Posterior vena cava (tissue), 2 donors: ENCODE data around the gene CCDC63. TPM values are rescaled to one million over a fixed set of nuclear protein-coding genes. Genes with fewer than 3 reads are reported as not detected.
"Not testable (repeated sequence)": the region's sequence is repeated elsewhere in the genome, so short reads cannot be mapped to it uniquely, and the experiment has no call there.

ENCODE experiments used
- DNase-seq: peaks from one replicate; pipeline ENCODE4 v3.0.0-alpha.2; 2020; ENCODE audit warnings: low spot score
- intact Hi-C, 2 donors: fragments of 100-400 bp; cut with DNase I; formaldehyde crosslinking; loops; one replicate each; pipeline versions ENCODE4 v1.14.1 to v1.14.2; 2022 to 2023
- total RNA-seq, 2 donors: library from RNA; stranded (reverse); fragmentation: NEBNext Ultra II Directional; extraction: Animal tissue kit (Norgen Biotek cat#: 25700); gene quantifications; one replicate each; pipeline ENCODE4 v1.2.1, GENCODE V29; 2021
- donor health status: DM: yes; HTN: yes; CAD: no.
- donor health status: DM: yes; HTN: yes; CAD: no.

Gene CCDC63
- total RNA-seq, 2 donors from 2014 or later = not detected

DNA sequence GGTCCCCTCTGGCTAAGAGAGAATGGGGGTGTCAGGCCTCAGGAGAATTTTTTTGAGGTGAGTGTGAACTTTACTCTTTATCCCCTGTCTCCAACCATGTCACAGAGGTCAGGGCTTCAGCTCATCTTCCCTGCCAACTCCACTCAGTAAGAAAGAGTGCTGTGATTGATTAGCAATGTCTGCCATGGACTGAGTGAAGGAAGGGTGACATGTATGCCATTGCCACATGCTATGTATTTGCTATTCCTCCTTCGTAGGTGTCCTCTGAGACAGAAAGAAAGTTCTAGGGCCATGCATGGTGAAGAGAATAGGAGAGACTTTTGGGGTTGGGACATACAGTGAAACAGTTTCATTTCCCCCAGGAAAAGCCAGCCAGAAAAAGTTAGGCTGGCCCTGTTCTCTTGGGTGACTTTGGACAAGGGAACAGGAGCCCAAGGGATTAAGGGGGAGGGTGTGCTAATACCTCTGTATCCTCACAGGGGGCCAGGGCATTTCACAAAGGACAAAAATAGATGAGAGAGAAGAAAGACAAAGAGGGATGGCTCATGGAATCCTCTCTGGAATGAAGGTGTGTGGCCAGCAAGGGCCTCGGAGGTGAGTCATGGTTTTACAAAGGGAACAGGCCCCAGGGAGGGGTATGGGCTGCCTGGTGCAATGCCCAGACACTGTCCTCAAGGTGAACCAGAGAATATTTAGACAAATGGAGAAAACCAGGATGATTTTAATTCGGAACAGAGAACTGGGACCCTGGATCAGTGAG, 87.5 kb downstream of the CCDC63 start:
- intact Hi-C loops = loop anchor here in 1 of 2 donors (10.0 kb wide), 1 partner anchor 361 kb away; no protein-coding TSS in a partner anchor
- DNase-seq = no peak

DNA sequence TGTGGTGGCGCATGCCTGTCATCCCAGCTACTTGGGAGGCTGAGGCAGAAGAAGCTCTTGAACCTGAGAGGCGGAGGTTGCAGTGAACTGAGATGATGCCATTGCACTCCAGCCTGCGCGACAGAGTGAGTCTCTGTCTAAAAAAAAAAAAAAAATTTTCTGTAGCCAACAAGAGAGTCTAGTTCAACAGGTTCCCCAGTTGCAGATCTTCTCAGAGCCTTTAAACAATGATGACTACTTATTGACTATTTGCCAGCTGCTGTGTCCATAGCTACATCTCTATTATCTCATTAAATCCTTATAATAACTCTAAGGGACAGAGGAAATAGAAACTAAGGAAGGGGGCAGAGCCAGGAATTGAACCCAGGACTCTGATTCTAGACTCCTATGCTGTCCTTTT, 88.8 kb downstream of the CCDC63 start:
- intact Hi-C loops = loop anchor here (5.0 to 10.0 kb wide), 2 partner anchors 359 to 377 kb away; no protein-coding TSS in a partner anchor

DNA sequence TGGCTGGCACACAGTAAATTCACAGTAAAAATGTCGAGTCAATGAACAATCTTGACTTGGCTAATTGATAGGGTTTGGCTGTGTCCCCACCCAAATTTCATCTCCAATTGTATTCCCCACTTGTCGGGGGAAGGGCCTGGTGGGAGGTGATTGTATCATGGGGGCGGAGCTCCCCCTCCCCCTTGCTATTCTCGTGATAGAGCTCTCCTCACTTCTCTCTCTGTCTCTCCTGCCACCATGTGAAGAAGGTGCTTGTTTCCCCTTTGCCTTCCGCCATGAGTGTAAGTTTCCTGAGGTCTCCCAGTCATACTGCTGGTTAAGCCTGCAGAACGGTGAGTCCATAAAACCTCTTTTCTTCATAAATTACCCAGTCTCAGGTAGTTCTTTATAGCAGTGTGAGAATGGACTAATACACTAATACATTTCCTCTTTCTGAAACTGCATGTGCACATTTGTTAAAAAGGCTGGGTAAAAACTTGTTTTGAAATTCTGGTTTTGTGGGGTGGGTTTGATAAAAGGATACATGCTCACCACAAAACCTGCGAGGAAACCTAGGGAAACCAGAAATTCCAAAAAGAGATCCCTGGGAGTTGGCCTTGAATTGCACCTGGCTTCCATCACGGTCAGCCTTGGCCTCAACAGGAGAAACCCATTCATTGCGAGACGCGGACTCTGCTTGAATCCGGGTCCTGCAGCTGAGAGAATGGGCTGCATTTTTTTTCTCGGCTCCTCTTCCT, 89.7 kb downstream of the CCDC63 start:
- DNase-seq = no peak
- intact Hi-C loops = loop anchor here (5.0 to 10.0 kb wide), 2 partner anchors 358 to 376 kb away; no protein-coding TSS in a partner anchor

More for the DNA sequence above, 88.8 kb downstream of the CCDC63 start:
- no peak for DNase-seq

DNA sequence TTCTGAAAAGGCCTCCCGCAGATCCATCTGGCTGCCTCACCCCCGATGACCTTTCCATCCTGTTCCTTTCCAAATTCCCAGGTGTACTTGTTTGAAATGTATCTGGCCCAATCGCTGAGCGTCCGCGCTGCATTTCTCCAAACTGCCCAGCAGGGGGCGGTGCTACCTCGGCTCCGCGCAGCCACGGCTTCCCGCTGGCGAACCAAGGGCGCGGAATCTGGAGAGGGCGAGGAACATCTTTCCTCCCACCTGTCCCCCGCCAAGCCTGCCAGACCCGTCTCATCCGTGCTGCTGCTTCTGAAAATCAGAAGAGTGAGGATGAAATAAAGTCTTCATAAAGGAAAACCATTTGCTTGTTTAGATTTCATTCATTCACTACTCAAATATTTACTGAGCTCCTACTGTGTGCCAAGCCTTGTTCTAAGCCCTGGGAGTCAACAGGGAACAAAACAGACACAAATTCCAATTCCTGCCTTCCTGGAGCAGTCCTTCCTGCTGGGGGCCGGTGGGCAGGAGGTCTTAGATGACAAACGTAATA, 90.4 kb downstream of the CCDC63 start:
- intact Hi-C loops = loop anchor here (5.0 to 10.0 kb wide), 2 partner anchors 358 to 375 kb away; no protein-coding TSS in a partner anchor
- DNase-seq = peak; percentile 90

DNA sequence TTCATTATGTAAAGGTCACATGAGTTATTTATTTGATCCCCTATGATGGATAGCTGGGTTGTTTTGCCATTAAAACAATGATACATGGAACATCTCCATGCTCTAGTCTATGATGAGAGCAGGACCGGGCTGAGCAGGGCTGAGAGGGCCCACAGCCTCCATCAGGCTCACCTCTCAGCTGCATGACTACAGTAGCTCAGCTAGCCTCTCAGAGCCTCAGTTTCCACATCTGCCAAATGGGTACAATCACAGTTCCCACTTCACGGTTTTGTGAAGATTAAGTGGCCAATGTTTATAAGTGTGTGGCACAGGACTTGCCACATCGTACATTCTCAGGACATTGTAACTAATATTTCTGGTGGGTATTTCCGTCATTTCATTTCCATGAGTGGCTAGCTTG, 93.5 kb downstream of the CCDC63 start:
- intact Hi-C loops = no loop called here

DNA sequence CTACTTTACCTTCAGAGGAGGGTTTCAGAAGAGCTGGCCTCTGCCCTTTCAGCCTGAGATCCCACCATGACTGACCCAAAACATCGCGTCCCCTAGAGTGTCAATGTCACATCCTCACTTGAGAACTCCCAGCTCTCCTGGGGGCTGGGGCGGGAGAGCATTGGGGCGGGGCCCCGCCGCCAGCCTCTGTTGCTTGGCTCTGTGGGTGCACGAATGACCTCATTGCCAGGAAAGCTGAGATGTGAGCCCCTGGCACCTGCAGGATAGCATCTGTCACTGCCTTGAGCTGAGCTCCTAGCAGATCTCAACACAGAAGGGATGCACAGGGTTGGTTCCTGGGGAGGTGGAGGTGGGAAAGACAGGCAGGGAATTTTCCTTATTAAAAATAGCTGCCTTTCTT, 94.1 kb downstream of the CCDC63 start:
- intact Hi-C loops = no loop called here
- DNase-seq = no peak

More for the DNA sequence above, 93.5 kb downstream of the CCDC63 start:
- DNase-seq = no peak

DNA sequence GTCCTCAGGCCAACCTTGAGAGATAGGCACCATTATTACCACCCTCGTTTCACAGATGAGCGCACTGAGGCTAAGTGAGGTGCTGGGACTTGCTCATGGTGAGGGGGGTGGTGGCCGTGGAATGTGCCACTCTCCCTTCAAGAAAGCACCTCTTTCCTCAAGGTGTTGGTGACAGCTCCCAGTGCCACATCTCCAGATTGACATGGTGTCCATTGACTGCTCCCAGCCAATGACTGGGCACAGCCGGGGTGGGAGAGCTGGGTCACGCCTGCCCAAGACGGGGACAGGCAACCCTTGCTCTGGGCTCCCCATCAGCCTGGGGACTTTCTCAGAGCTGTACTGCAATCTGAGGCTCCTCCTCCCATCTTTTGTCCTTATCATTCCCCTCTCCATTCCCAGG, 94.6 kb downstream of the CCDC63 start:
- no peak for DNase-seq
- intact Hi-C loops = no loop called here

DNA sequence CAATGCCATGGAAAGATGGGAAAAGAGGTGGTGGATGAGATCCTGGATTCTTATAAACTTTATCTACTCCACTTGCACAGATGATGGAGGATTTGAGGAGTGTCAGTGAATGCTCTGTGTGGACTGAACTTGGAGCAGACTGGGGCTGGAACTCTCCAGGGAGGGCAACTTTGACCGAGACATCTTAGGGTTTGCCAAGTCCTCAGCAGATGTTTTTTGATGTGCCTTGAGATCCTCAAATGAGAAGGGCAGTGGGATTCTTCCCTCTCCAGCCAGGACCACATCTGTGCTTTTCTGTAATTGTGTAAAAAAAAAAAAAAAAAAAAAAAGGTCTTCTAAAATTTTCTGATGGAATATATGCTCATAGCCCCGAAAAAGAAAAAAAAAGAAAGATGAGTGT, 96.6 kb downstream of the CCDC63 start:
- DNase-seq = no peak
- intact Hi-C loops = no loop called here

DNA sequence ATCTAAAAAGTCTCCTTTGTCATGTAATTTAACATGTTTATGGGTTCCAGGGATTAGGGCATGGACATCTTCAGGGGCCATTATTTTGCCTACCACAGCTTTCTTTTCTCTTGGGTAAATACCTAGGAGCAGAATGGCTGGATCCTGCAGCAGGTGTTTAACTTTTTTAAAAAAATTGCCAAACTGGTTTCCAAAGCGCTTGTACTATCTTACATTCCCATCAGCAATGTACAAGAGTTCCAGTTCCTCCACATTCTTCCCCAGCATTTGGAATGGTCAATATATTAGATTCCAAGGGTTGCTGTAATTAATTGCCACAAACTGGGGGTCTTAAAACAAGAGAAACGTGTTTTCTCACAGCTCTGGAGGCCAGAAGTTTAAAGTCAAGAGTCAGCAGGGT, 101.3 kb downstream of the CCDC63 start:
- intact Hi-C loops = no loop called here
- no peak for DNase-seq

DNA sequence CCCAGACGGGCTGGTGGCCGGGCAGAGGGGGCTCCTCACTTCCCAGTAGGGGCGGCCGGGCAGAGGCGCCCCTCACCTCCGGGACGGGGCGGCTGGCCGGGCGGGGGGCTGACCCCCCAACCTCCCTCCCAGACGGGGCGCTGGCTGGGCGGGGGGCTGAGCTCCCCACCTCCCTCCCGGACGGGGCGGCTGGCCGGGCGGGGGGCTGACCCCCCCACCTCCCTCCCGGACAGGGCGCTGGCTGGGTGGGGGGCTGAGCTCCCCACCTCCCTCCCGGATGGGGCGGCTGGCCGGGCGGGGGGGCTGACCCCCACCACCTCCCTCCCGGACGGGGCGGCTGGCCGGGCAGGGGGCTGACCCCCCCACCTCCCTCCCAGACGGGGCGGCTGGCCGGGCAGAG, 103.7 kb downstream of the CCDC63 start:
- DNase-seq, intact Hi-C loops: not testable (repeated sequence)

DNA sequence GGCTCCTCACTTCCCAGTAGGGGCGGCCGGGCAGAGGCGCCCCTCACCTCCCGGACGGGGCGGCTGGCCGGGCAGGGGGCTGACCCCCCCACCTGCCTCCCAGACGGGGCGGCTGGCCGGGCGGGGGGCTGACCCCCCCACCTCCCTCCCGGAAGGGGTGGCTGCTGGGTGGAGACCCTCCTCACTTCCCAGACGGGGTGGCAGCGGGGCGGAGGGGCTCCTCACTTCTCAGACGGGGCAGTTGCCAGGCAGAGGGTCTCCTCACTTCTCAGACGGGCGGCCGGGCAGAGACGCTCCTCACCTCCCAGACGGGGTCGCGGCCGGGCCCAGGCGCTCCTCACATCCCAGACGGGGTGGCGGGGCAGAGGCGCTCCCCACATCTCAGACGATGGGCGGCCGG, 104.1 kb downstream of the CCDC63 start:
- intact Hi-C loops, DNase-seq: not testable (repeated sequence)

Other genes with a start within 250 kb of the CCDC63 start
- gene TCTN1, start 232.9 kb upstream of the CCDC63 start, total RNA-seq = 10 to 100 TPM; 24.0 to 35.8 TPM
- gene HVCN1, start 157.9 kb upstream of the CCDC63 start, total RNA-seq = 1 to 10 TPM; 3.6 to 8.5 TPM
- 10 to 100 TPM; 91.0 to 98.0 TPM for gene PPP1CC, start 104.1 kb upstream of the CCDC63 start, total RNA-seq
- not detected for gene MYL2, start 73.6 kb downstream of the CCDC63 start, total RNA-seq
- under 1 TPM in 1 of 2 donors, not detected in 1; 0.09 TPM for gene CUX2, start 187.2 kb downstream of the CCDC63 start, total RNA-seq